ENCODE measurements around the gene RPL9.
"Not testable (repeated sequence)": the region's sequence is repeated elsewhere in the genome, so short reads cannot be mapped to it uniquely, and the experiment has no call there.

The RPL9 gene

DNA sequence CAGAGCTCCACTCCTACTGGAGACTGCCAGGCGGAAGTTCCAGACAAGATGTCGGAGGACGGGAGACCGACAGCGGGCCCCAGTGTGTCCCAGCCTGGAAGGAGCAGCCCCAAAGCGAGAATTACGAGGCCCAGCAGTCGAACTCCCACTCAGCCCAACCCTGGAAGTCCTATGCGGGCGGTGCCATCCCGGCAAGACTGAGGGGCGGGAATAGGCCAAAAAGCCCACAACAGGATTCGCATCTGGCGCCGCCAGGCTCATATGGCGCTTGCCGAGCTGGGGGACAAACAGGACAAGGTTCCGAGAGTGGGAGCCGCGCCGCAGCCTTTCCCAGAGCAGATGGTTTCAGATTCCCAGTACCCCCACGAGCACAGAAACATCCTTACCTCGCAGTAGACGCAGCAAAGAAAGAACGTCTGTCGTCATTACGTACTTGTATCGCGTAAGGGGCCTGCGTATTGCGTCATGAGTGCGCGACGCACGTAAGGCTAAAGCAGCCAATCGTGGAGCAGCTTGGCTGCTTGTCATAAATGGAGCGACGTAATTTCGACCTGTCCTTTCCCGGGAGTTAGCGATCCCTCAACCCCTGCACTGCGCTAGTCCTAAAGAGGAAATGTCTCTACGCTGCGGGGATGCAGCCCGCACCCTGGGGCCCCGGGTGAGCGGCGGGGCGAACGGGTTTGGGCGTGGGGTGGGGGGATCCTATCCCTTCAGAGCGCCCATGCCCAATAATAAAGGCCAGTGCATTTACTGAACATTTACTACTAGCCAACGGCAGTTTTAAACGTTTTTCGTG lies at the start of gene RPL9, which contains the start of gene LIAS:
Gene RPL9 (minus strand): TSS at position 418 of the 796 bp plus-strand sequence. CDS start 483 bp downstream, outside the sequence.
Gene LIAS (plus strand): TSS at position 552 of the 796 bp plus-strand sequence. CDS start 62 bp downstream, at position 614.
- peak within 1 kb of the TSS; percentile 90 for H3K27ac ChIP-seq
- H3K36me3 ChIP-seq (ENCODE audit: control insufficient read depth, insufficient read depth, low read length): no peaks in the 10 kb centered on the region
- H3K4me1 ChIP-seq: peaks cover 9% of the 10 kb centered on the region
- peak within 1 kb of the TSS; percentile 95 for H2AFZ ChIP-seq
- H3K79me2 ChIP-seq: peaks cover 15% of the 10 kb centered on the region
- no peaks in the 10 kb centered on the region for H3K9me3 ChIP-seq (ENCODE audit: control insufficient read depth, low read length)
- H3K4me3 ChIP-seq (ENCODE audit: low read depth, low read length): peak within 1 kb of the TSS; percentile 96
- H3K27me3 ChIP-seq (ENCODE audit: control insufficient read depth, insufficient read depth, low read length): no peaks in the 10 kb centered on the region
- H3K9ac ChIP-seq: peak within 1 kb of the TSS; percentile 53
- H3K4me2 ChIP-seq (ENCODE audit: low read length): peak within 1 kb of the TSS; percentile 97
- TF ChIP-seq, protein P1, sequence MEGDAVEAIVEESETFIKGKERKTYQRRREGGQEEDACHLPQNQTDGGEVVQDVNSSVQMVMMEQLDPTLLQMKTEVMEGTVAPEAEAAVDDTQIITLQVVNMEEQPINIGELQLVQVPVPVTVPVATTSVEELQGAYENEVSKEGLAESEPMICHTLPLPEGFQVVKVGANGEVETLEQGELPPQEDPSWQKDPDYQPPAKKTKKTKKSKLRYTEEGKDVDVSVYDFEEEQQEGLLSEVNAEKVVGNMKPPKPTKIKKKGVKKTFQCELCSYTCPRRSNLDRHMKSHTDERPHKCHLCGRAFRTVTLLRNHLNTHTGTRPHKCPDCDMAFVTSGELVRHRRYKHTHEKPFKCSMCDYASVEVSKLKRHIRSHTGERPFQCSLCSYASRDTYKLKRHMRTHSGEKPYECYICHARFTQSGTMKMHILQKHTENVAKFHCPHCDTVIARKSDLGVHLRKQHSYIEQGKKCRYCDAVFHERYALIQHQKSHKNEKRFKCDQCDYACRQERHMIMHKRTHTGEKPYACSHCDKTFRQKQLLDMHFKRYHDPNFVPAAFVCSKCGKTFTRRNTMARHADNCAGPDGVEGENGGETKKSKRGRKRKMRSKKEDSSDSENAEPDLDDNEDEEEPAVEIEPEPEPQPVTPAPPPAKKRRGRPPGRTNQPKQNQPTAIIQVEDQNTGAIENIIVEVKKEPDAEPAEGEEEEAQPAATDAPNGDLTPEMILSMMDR (IDR thresholded peaks at IDR 0.05): no peak

DNA sequence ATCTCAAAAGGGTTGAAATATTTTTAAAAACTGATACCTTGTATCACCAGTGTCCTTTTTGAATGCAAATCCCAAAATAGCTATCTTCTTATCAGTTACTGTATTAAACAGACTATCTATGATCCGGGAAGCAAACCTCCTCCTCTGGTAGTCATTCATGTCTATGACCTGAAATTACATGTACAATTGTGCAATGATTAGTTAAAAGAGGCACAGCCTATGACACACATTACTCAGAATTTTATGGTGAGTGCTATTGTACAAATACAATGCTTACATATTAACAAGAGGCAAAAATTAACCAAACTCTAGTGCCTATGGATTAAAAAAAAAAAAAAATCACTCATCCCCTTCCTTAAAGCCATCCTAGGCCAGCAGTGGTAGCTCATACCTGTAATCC lies 46.9 kb upstream of the RPL9 start:
- Histone ChIP-seq H3K36me3 (ENCODE audit: control insufficient read depth, insufficient read depth, low read length) (no peaks in the 10 kb centered on the region), H2AFZ (no peak overlapping the region), H3K4me3 (ENCODE audit: low read depth, low read length) (no peak overlapping the region), H3K9ac (no peak overlapping the region), H3K9me3 (ENCODE audit: control insufficient read depth, low read length) (no peaks in the 10 kb centered on the region), H3K4me1 (no peaks in the 10 kb centered on the region), H3K79me2 (no peaks in the 10 kb centered on the region), H3K27ac (no peak overlapping the region), H3K4me2 (ENCODE audit: low read length) (no peak overlapping the region), H3K27me3 (ENCODE audit: control insufficient read depth, insufficient read depth, low read length) (no peaks in the 10 kb centered on the region)
- TF ChIP-seq, protein P1 (IDR thresholded peaks at IDR 0.05): no peak

DNA sequence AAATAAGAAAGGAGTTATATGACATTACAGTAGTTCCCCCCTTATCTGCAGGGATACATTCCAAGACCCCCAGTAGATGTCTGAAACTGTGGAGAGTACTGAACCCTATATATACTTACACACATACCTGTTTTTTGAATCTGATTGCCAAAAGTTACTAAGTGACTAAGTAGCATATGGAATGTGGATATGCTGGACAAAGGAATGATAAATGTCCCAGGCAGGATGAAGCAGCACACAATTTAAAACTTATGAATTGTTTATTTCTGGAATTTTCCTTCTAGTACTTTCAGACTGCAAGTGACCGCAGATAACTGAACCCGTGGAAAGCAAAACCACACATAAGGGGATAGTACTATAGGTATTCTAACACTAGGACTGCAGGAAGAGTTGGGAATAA lies 45.8 kb upstream of the RPL9 start:
- Histone ChIP-seq H3K9me3 (ENCODE audit: control insufficient read depth, low read length) (no peaks in the 10 kb centered on the region), H3K79me2 (no peaks in the 10 kb centered on the region), H3K27me3 (ENCODE audit: control insufficient read depth, insufficient read depth, low read length) (no peaks in the 10 kb centered on the region), H3K9ac (no peak overlapping the region), H3K4me2 (ENCODE audit: low read length) (no peak overlapping the region), H3K27ac (no peak overlapping the region), H2AFZ (no peak overlapping the region), H3K36me3 (ENCODE audit: control insufficient read depth, insufficient read depth, low read length) (no peaks in the 10 kb centered on the region), H3K4me3 (ENCODE audit: low read depth, low read length) (no peak overlapping the region), H3K4me1 (no peaks in the 10 kb centered on the region)
- TF ChIP-seq, protein P1 (IDR thresholded peaks at IDR 0.05): no peak

DNA sequence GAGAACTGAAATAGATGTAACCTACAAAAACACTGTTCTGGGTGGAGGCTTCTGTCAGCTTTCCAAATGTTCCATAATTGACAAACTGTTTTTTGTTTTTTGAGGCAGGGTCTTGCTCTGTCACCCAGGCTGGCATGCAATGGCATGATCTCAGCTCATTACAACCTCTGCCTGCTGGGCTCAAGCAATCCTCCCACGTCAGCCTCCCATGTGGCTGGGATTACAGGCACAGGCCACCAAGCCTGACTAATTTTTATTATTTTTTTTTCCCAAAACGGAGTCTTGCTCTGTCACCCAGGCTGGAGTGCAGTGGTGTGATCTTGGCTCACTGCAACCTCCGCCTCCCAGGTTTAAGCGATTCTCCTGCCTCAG lies 43.9 kb upstream of the RPL9 start:
- not testable (repeated sequence) for H3K4me1 ChIP-seq; H3K9me3 ChIP-seq (ENCODE audit: control insufficient read depth, low read length); H3K9ac ChIP-seq; H3K4me3 ChIP-seq (ENCODE audit: low read depth, low read length); H3K36me3 ChIP-seq (ENCODE audit: control insufficient read depth, insufficient read depth, low read length); H3K27me3 ChIP-seq (ENCODE audit: control insufficient read depth, insufficient read depth, low read length); H2AFZ ChIP-seq; H3K4me2 ChIP-seq (ENCODE audit: low read length); H3K79me2 ChIP-seq; H3K27ac ChIP-seq

DNA sequence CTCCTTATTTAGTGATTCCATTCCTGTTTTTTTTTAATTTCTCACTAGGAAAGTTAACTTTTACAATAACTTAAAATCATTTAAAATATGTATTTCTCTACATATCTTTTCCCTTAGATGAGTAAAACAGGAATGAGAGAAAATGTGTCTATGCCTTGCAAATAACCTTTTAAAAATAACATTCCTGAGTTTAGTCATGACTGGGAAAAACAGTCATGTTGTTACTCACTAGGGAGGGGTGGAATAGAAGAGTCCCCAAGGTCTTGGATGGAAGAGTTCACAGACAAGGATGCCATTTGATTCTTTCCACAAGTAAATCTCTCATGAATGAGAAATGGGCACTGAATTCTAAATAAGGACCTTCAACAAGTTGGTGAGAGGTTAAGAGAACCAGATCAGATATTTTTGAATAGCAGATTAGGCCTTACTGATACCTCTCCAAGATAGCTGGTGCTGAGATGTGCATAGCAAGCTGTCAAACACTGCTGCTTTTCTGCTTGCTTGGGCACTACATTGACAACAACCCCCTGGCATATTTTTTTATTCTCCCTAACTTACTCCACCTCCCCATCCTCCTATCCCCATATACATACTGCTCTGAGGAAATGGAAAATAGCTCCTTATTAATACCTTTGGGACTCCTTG lies 43.4 kb upstream of the RPL9 start:
- Histone ChIP-seq H3K9me3 (ENCODE audit: control insufficient read depth, low read length) (no peaks in the 10 kb centered on the region), H3K9ac (no peak overlapping the region), H3K4me1 (no peaks in the 10 kb centered on the region), H3K27ac (no peak overlapping the region), H3K79me2 (no peaks in the 10 kb centered on the region), H2AFZ (no peak overlapping the region), H3K36me3 (ENCODE audit: control insufficient read depth, insufficient read depth, low read length) (no peaks in the 10 kb centered on the region), H3K4me3 (ENCODE audit: low read depth, low read length) (no peak overlapping the region), H3K4me2 (ENCODE audit: low read length) (no peak overlapping the region), H3K27me3 (ENCODE audit: control insufficient read depth, insufficient read depth, low read length) (no peaks in the 10 kb centered on the region)
- TF ChIP-seq, protein P1 (IDR thresholded peaks at IDR 0.05): no peak

Measured in parathyroid adenoma (tissue), 2 donors.